Measurements from ENCODE around the gene TTYH3. TPM values are rescaled to one million over a fixed set of nuclear protein-coding genes. Genes with fewer than 3 reads are reported as not detected.
"Not testable (repeated sequence)": the region's sequence is repeated elsewhere in the genome, so short reads cannot be mapped to it uniquely, and the experiment has no call there.

TTYH3 gene
- total and polyA plus RNA-seq, 2 experiments from 2014 or later = 46.3 to 108 TPM

- H3K4me2 ChIP-seq = no peak overlapping the region
- no peaks in the 10 kb centered on the region for H3K9me2 ChIP-seq (replicated peaks; ENCODE audit: insufficient read depth)
- no peak overlapping the region for H2AFZ ChIP-seq
- WGBS (ENCODE audit: low lambda C conversion rate, missing lambda C conversion rate) = 74% methylated on average over 26 of the region's 26 CpGs
- H3K4me3 ChIP-seq = no peak overlapping the region
- H3K4me1 ChIP-seq (ENCODE audit: insufficient read depth) = peaks cover 5% of the 10 kb centered on the region
- H3K27me3 ChIP-seq = no peaks in the 10 kb centered on the region
- H3K79me2 ChIP-seq = no peaks in the 10 kb centered on the region
- DNase-seq (ENCODE audit: low spot score) = no peak
- TF ChIP-seq EZH2 (IDR thresholded peaks at IDR 0.05; ENCODE audit: borderline replicate concordance) (no peak), CTCF (IDR thresholded peaks at IDR 0.05; ENCODE audit: poor library complexity) (no peak), EZH2phosphoT487 (IDR thresholded peaks at IDR 0.05; ENCODE audit: low read depth, severe bottlenecking, unreplicated experiment) (no peak)
- peak overlapping the region; percentile 20 for H3K27ac ChIP-seq
- no peaks in the 10 kb centered on the region for H3K9me3 ChIP-seq (ENCODE audit: low read depth)
- no peaks in the 10 kb centered on the region for H4K20me1 ChIP-seq (ENCODE audit: insufficient read depth, poor library complexity, severe bottlenecking)
- no peaks in the 10 kb centered on the region for H3K36me3 ChIP-seq (replicated peaks; ENCODE audit: insufficient read depth, low read depth)
Measured at GRCh38 chr7:2607122-2607922, 24.5 kb upstream of the TTYH3 start.

GRCh38 chr7:2607923-2608904, 23.6 kb upstream of the TTYH3 start:
- DNase-seq (ENCODE audit: low spot score) = no peak

GRCh38 chr7:2608921-2609411, 22.8 kb upstream of the TTYH3 start:
- 71% methylated on average over 14 of the region's 14 CpGs for WGBS (ENCODE audit: low lambda C conversion rate, missing lambda C conversion rate)
- Histone ChIP-seq H3K36me3 (replicated peaks; ENCODE audit: insufficient read depth, low read depth) (no peaks in the 10 kb centered on the region), H3K4me3 (no peak overlapping the region), H3K4me2 (no peak overlapping the region), H3K9me3 (ENCODE audit: low read depth) (no peaks in the 10 kb centered on the region), H3K79me2 (no peaks in the 10 kb centered on the region), H3K27ac (no peak overlapping the region), H4K20me1 (ENCODE audit: insufficient read depth, poor library complexity, severe bottlenecking) (no peaks in the 10 kb centered on the region), H3K4me1 (ENCODE audit: insufficient read depth) (peaks cover 15% of the 10 kb centered on the region), H3K27me3 (no peaks in the 10 kb centered on the region), H2AFZ (no peak overlapping the region), H3K9me2 (replicated peaks; ENCODE audit: insufficient read depth) (no peaks in the 10 kb centered on the region)
- peak; percentile 40 for TF ChIP-seq CTCF (IDR thresholded peaks at IDR 0.05; ENCODE audit: poor library complexity)
- no peak for TF ChIP-seq EZH2phosphoT487 (IDR thresholded peaks at IDR 0.05; ENCODE audit: low read depth, severe bottlenecking, unreplicated experiment)
- no peak for TF ChIP-seq EZH2 (IDR thresholded peaks at IDR 0.05; ENCODE audit: borderline replicate concordance)
- peak; percentile 37 for DNase-seq (ENCODE audit: low spot score)

More at GRCh38 chr7:2607923-2608904, 23.6 kb upstream of the TTYH3 start:
- no peaks in the 10 kb centered on the region for H3K9me3 ChIP-seq (ENCODE audit: low read depth)
- H3K27me3 ChIP-seq = no peaks in the 10 kb centered on the region
- no peaks in the 10 kb centered on the region for H3K9me2 ChIP-seq (replicated peaks; ENCODE audit: insufficient read depth)
- no peak overlapping the region for H3K4me2 ChIP-seq
- 89% methylated on average over 37 of the region's 37 CpGs for WGBS (ENCODE audit: low lambda C conversion rate, missing lambda C conversion rate)
- H3K4me3 ChIP-seq = no peak overlapping the region
- H3K4me1 ChIP-seq (ENCODE audit: insufficient read depth) = peaks cover 7% of the 10 kb centered on the region
- no peaks in the 10 kb centered on the region for H4K20me1 ChIP-seq (ENCODE audit: insufficient read depth, poor library complexity, severe bottlenecking)
- no peak overlapping the region for H2AFZ ChIP-seq
- TF ChIP-seq CTCF (IDR thresholded peaks at IDR 0.05; ENCODE audit: poor library complexity) (no peak), EZH2 (IDR thresholded peaks at IDR 0.05; ENCODE audit: borderline replicate concordance) (no peak), EZH2phosphoT487 (IDR thresholded peaks at IDR 0.05; ENCODE audit: low read depth, severe bottlenecking, unreplicated experiment) (no peak)
- H3K36me3 ChIP-seq (replicated peaks; ENCODE audit: insufficient read depth, low read depth) = no peaks in the 10 kb centered on the region
- no peak overlapping the region for H3K27ac ChIP-seq
- H3K79me2 ChIP-seq = no peaks in the 10 kb centered on the region

- WGBS (ENCODE audit: low lambda C conversion rate, missing lambda C conversion rate) = 89% methylated on average over 6 of the region's 6 CpGs
- not testable (repeated sequence) for H3K4me3 ChIP-seq; H3K9me3 ChIP-seq (ENCODE audit: low read depth); DNase-seq (ENCODE audit: low spot score); H2AFZ ChIP-seq; H3K36me3 ChIP-seq (replicated peaks; ENCODE audit: insufficient read depth, low read depth); H3K4me2 ChIP-seq; H3K79me2 ChIP-seq; H3K9me2 ChIP-seq (replicated peaks; ENCODE audit: insufficient read depth); H4K20me1 ChIP-seq (ENCODE audit: insufficient read depth, poor library complexity, severe bottlenecking); H3K27ac ChIP-seq; H3K27me3 ChIP-seq
- H3K4me1 ChIP-seq (ENCODE audit: insufficient read depth) = peaks cover 20% of the 10 kb centered on the region
Measured at GRCh38 chr7:2609646-2610045, 22.1 kb upstream of the TTYH3 start.

All from hepatocyte (in vitro differentiated cells).